Activated CD4-positive, CD25-positive, alpha-beta regulatory T cell treated with anti-CD3 and anti-CD28 coated beads, Interleukin-2, amount 50 U/mL, for 24 hours (primary cell): ENCODE measurements around the gene FNIP1.
"Not testable (repeated sequence)": the region's sequence is repeated elsewhere in the genome, so short reads cannot be mapped to it uniquely, and the experiment has no call there.

Experiments
- ATAC-seq, 2 donors: fragments of 150-1000 bp; cut with Tn5 transposase; one replicate each; pipeline ENCODE4 v1.10.0; 2021; ENCODE audit warnings: mild to moderate bottlenecking in 1 of 2, moderate library complexity in 1 of 2

Gene FNIP1

GRCh38 chr5:131786900-131787692, 9.7 kb downstream of the FNIP1 start:
- no peak for ATAC-seq

GRCh38 chr5:131786036-131786435, 10.8 kb downstream of the FNIP1 start:
- no peak for ATAC-seq

- ATAC-seq, result no peak
Observed at GRCh38 chr5:131783874-131784273, 12.9 kb downstream of the FNIP1 start.

GRCh38 chr5:131783357-131783756, 13.5 kb downstream of the FNIP1 start:
- no peak for ATAC-seq

- no peak for ATAC-seq
Observed at GRCh38 chr5:131782717-131783116, 14.1 kb downstream of the FNIP1 start.

- ATAC-seq, result not testable (repeated sequence)
Observed at GRCh38 chr5:131778141-131778540, 18.7 kb downstream of the FNIP1 start.

- ATAC-seq, result no peak
Observed at GRCh38 chr5:131776450-131776849, 20.4 kb downstream of the FNIP1 start.

GRCh38 chr5:131774652-131775367, 22.0 kb downstream of the FNIP1 start:
- ATAC-seq, result no peak

GRCh38 chr5:131773805-131774204, 23.0 kb downstream of the FNIP1 start:
- no peak for ATAC-seq

GRCh38 chr5:131771692-131772091, 25.1 kb downstream of the FNIP1 start:
- ATAC-seq, result no peak

- ATAC-seq, result no peak
Observed at GRCh38 chr5:131769961-131770360, 26.9 kb downstream of the FNIP1 start.

- no peak for ATAC-seq
Observed at GRCh38 chr5:131769336-131769735, 27.5 kb downstream of the FNIP1 start.

GRCh38 chr5:131767891-131768290, 28.9 kb downstream of the FNIP1 start:
- no peak for ATAC-seq

GRCh38 chr5:131766689-131767088, 30.1 kb downstream of the FNIP1 start:
- no peak for ATAC-seq

GRCh38 chr5:131765261-131765660, 31.6 kb downstream of the FNIP1 start:
- no peak for ATAC-seq

GRCh38 chr5:131763968-131764367, 32.8 kb downstream of the FNIP1 start:
- no peak for ATAC-seq

GRCh38 chr5:131760793-131761192, 36.0 kb downstream of the FNIP1 start:
- ATAC-seq, result no peak

GRCh38 chr5:131759704-131760103, 37.1 kb downstream of the FNIP1 start:
- no peak for ATAC-seq

GRCh38 chr5:131758520-131758900, 38.3 kb downstream of the FNIP1 start:
- ATAC-seq, result no peak

GRCh38 chr5:131757830-131758519, 38.8 kb downstream of the FNIP1 start:
- ATAC-seq, result no peak

- no peak for ATAC-seq
Observed at GRCh38 chr5:131756942-131757341, 39.9 kb downstream of the FNIP1 start.

- ATAC-seq, result no peak
Observed at GRCh38 chr5:131754363-131754762, 42.5 kb downstream of the FNIP1 start.

- ATAC-seq, result no peak
Observed at GRCh38 chr5:131751506-131751905, 45.3 kb downstream of the FNIP1 start.
